ENCODE results near the gene MUC22.

Gene MUC22

DNA sequence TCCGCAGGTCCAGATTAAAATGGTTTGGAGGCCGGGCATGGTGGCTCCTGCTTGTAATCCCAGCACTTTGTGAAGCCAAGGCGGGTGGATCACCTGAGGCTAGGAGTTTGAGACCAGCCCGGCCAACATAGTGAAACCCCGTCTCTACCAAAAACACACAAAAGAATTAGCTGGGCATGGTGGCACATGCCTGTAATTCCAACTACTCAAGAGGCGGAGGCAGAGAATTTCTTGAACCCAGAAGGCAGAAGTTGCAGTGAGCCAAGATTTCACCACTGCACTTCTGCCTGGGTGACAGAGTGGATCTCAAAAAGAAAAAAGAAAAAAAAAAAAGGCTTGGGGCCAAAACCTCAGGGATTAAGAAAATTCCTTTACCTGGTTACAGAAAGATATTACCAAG lies 71.6 kb downstream of the MUC22 start:
- DNase-seq: no peak

DNA sequence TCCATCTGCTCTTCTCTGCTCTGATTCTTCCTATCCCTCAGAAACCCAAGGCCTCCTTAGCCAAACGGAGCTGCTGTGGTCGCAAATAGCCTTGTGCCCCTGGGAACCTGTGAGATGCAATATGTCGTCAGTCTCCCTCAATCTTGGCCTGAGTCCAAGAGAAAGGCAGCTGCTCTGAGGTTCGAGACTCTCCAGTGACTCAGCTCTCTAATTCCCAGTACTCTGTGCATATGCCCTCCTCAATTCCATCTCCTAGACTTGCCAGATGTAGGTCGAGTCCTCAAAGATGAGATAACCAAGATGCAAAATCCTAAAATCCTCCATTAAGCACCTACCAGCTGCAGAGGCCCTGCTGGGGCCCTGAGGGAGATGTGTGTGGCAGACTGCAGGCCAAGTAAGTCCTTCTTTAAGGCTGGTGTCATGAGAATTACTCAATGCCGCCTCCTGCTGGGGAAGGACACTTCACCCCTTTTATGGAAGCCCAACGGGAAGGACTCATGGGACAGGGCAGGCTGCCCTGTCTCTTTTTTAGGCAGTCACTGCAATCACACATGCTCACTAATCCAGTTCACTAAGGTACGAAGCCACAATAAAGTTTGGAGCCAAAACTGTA lies 73.6 kb downstream of the MUC22 start:
- DNase-seq: peak; percentile 69 to 74
